Naive thymus-derived CD8-positive, alpha-beta T cell (primary cell): ENCODE measurements around the gene DNAJB7. TPM values are rescaled to one million over a fixed set of nuclear protein-coding genes. Genes with fewer than 3 reads are reported as not detected.

Experiments used
- microRNA-seq: library from miRNA; unstranded; fragments of <30 nt; microRNA quantifications from one replicate; pipeline ENCODE4 v1.2.0, GENCODE V29; 2022; ENCODE audit warnings: borderline microRNAs expressed
- polyA plus RNA-seq, 3 donors: library from polyadenylated mRNA; unstranded; fragments of 300-500 nt; fragmentation: Illumina TruSeq; gene quantifications; one replicate each; pipeline ENCODE4 v1.2.3, GENCODE V29; 2021
- total RNA-seq, 8 experiments: library from RNA in 2 of 8; stranded (reverse) in 2 of 8; gene quantifications; one replicate each; pipeline ENCODE4 v1.2.3 and lab custom pipeline; 2021 to 2026

Gene DNAJB7
- total and polyA plus RNA-seq, 5 experiments from 2014 or later = 0.16 to 0.37 (median 0.32) TPM; not detected in 2

Small RNA genes lying within 50 kb of the gene (microRNA-seq; reads per million reads assigned to microRNA genes)
- 2.4 reads per million for gene MIR4766

Other genes with a start within 250 kb of the DNAJB7 start
- 100 to 1,000 TPM; 120 to 122 TPM for gene MRTFA, start 225.4 kb downstream of the DNAJB7 start, total RNA-seq
- 10 to 100 TPM; 10.7 to 31.0 (median 21.8) TPM for gene MRTFA, start 225.4 kb downstream of the DNAJB7 start, polyA plus RNA-seq
- gene MCHR1, start 182.6 kb downstream of the DNAJB7 start, total RNA-seq = not detected
- gene MCHR1, start 182.6 kb downstream of the DNAJB7 start, polyA plus RNA-seq = under 1 TPM in 1 of 3 donors, not detected in 2; 0.16 TPM
- 10 to 100 TPM; 13.6 to 16.3 TPM for gene SLC25A17, start 42.8 kb downstream of the DNAJB7 start, total RNA-seq
- 10 to 100 TPM; 17.3 to 19.0 (median 17.5) TPM for gene SLC25A17, start 42.8 kb downstream of the DNAJB7 start, polyA plus RNA-seq
- 100 to 1,000 TPM; 221 to 224 TPM for gene ST13, start 5.5 kb downstream of the DNAJB7 start, total RNA-seq
- 100 to 1,000 TPM; 244 to 283 (median 260) TPM for gene ST13, start 5.5 kb downstream of the DNAJB7 start, polyA plus RNA-seq
- gene XPNPEP3, start 5.0 kb downstream of the DNAJB7 start, total RNA-seq = 10 to 100 TPM; 18.8 to 19.4 TPM
- gene XPNPEP3, start 5.0 kb downstream of the DNAJB7 start, polyA plus RNA-seq = 10 to 100 TPM in 1 of 3 donors, 1 to 10 TPM in 2; 5.9 to 11.5 (median 7.1) TPM
- gene RBX1, start 89.3 kb upstream of the DNAJB7 start, total RNA-seq = 10 to 100 TPM; 37.0 to 37.5 TPM
- 100 to 1,000 TPM; 134 to 152 (median 148) TPM for gene RBX1, start 89.3 kb upstream of the DNAJB7 start, polyA plus RNA-seq
- gene EP300, start 230.5 kb upstream of the DNAJB7 start, total RNA-seq = 100 to 1,000 TPM; 106 to 116 TPM
- gene EP300, start 230.5 kb upstream of the DNAJB7 start, polyA plus RNA-seq = 10 to 100 TPM in 1 of 3 donors, 1 to 10 TPM in 2; 8.3 to 20.3 (median 8.5) TPM